IMR-90 (cell line): ENCODE measurements around the gene EIF1. TPM values are rescaled to one million over a fixed set of nuclear protein-coding genes. Genes with fewer than 3 reads are reported as not detected.

Experiments used
- ATAC-seq: fragments of 200-7000 bp; cut with Tn5 transposase; 2 replicates; pipeline ENCODE4 v1.9.1; 2020; ENCODE audit warnings: low read depth, mild to moderate bottlenecking, moderate library complexity
- BruUV-seq: library from RNA; stranded (reverse); fragments of 400-500 nt; replicated peaks from 2 replicates; lab custom pipeline; 2021; lab: Mats Ljungman, UMichigan
- CTCF ChIA-PET: fragments of 300-600 bp; formaldehyde crosslinking; extraction: SDS; loops from one replicate; lab custom pipeline; 2021; ENCODE audit warnings: antibody characterized with exemption; lab: Yijun Ruan, JAX
- POLR2A ChIA-PET: fragments of 300-600 bp; sonication (Branson Sonifier 250); formaldehyde crosslinking; loops from one replicate; lab custom pipeline; 2022; ENCODE audit warnings: antibody characterized with exemption; ENCODE audit not compliant: unreplicated experiment; lab: Charles Lee
- DNase-seq: peaks from one replicate; pipeline ENCODE4 v3.0.0; 2013
- H2AFZ ChIP-seq: replicated peaks from 2 replicates; pipeline ENCODE3; 2013; ENCODE audit warnings: low read length, mild to moderate bottlenecking; ENCODE audit not compliant: poor library complexity
- H2AK5ac ChIP-seq: 2 replicates; pipeline ENCODE4 v1.6.1; 2013; ENCODE audit warnings: low read depth, low read length, inconsistent platforms
- H2AK9ac ChIP-seq: replicated peaks from 2 replicates; pipeline ENCODE3; 2013; ENCODE audit warnings: mild to moderate bottlenecking, low read depth, low read length, moderate library complexity; ENCODE audit not compliant: poor library complexity
- H2BK120ac ChIP-seq: 2 replicates; pipeline ENCODE4 v1.6.1; 2013; ENCODE audit warnings: low read depth, low read length, inconsistent platforms
- H2BK15ac ChIP-seq: 3 replicates; pipeline ENCODE4 v1.6.1; 2013; ENCODE audit warnings: low read depth, low read length, inconsistent platforms
- H2BK20ac ChIP-seq: 2 replicates; pipeline ENCODE4 v1.6.1; 2013; ENCODE audit warnings: low read depth, mild to moderate bottlenecking, inconsistent platforms, low read length, moderate library complexity
- H2BK5ac ChIP-seq: 2 replicates; pipeline ENCODE4 v1.6.1; 2013; ENCODE audit warnings: mild to moderate bottlenecking, low read depth, low read length, inconsistent platforms; ENCODE audit not compliant: poor library complexity, severe bottlenecking
- H3K14ac ChIP-seq: replicated peaks from 2 replicates; pipeline ENCODE4 v1.6.1; 2013; ENCODE audit warnings: low read depth, low read length, inconsistent platforms
- H3K18ac ChIP-seq: 2 replicates; pipeline ENCODE4 v1.6.1; 2013; ENCODE audit warnings: low read depth, low read length, control low read depth
- H3K23ac ChIP-seq: 2 replicates; pipeline ENCODE4 v1.6.1; 2013; ENCODE audit warnings: low read depth, low read length, inconsistent platforms
- H3K27ac ChIP-seq: 2 replicates; pipeline ENCODE4 v1.5.1; 2013; ENCODE audit warnings: mild to moderate bottlenecking, control low read depth, low read length; ENCODE audit not compliant: insufficient read depth
- H3K27me3 ChIP-seq: 2 replicates; pipeline ENCODE4 v1.6.1; 2013; ENCODE audit warnings: low read length; ENCODE audit not compliant: control insufficient read depth, insufficient read depth
- H3K36me3 ChIP-seq: 2 replicates; pipeline ENCODE4 v1.6.1; 2013; ENCODE audit warnings: low read length, mixed read lengths; ENCODE audit not compliant: control insufficient read depth, insufficient read depth
- H3K4ac ChIP-seq: 2 replicates; pipeline ENCODE4 v1.6.1; 2013; ENCODE audit warnings: low read depth, low read length, inconsistent platforms
- H3K4me1 ChIP-seq: 2 replicates; pipeline ENCODE4 v1.6.1; 2013; ENCODE audit warnings: low read length, mixed read lengths; ENCODE audit not compliant: control insufficient read depth, insufficient read depth
- H3K4me2 ChIP-seq: 2 replicates; pipeline ENCODE4 v1.6.1; 2013; ENCODE audit warnings: low read depth, mild to moderate bottlenecking, control low read depth, low read length, moderate library complexity
- H3K4me3 ChIP-seq: 2 replicates; pipeline ENCODE4 v1.5.1; 2013; ENCODE audit warnings: low read depth, mild to moderate bottlenecking, control low read depth, low read length, moderate library complexity; ENCODE audit not compliant: insufficient read depth
- H3K56ac ChIP-seq: 2 replicates; pipeline ENCODE4 v1.6.1; 2013; ENCODE audit warnings: low read length, inconsistent platforms; ENCODE audit not compliant: insufficient read depth; ENCODE audit errors: extremely low read depth
- H3K79me1 ChIP-seq, 2 experiments: 2 replicates each; pipeline ENCODE4 v1.6.1; 2013; ENCODE audit warnings: low read length in 2 of 2, inconsistent platforms in 1 of 2, low read depth in 1 of 2
- H3K9ac ChIP-seq: 2 replicates; pipeline ENCODE4 v1.6.1; 2013; ENCODE audit warnings: low read depth, low read length, control low read depth
- H3K9me1 ChIP-seq: 2 replicates; pipeline ENCODE4 v1.6.1; 2013; ENCODE audit warnings: low read length, inconsistent platforms; ENCODE audit not compliant: insufficient read depth
- H3K9me3 ChIP-seq: 2 replicates; pipeline ENCODE4 v1.6.1; 2013; ENCODE audit warnings: low read length; ENCODE audit not compliant: control insufficient read depth, insufficient read depth
- H4K20me1 ChIP-seq: 2 replicates; pipeline ENCODE4 v1.6.1; 2013; ENCODE audit warnings: low read length, inconsistent platforms; ENCODE audit not compliant: insufficient read depth
- H4K5ac ChIP-seq: 2 replicates; pipeline ENCODE4 v1.6.1; 2013; ENCODE audit warnings: mild to moderate bottlenecking, low read depth, low read length, control low read depth
- H4K8ac ChIP-seq, 2 experiments: 2 replicates each; pipeline ENCODE4 v1.6.1; 2013; ENCODE audit warnings: low read depth in 2 of 2, low read length in 2 of 2, control low read depth in 1 of 2, inconsistent platforms in 1 of 2
- H4K91ac ChIP-seq: 2 replicates; pipeline ENCODE4 v1.6.1; 2013; ENCODE audit warnings: low read depth, low read length, inconsistent platforms; ENCODE audit not compliant: insufficient read depth
- CEBPB ChIP-seq: IDR thresholded peaks from 2 replicates; pipeline ENCODE4 v1.6.1; 2012; ENCODE audit warnings: low read depth, low read length, improper control_type of control experiment
- CTCF ChIP-seq: conservative IDR thresholded peaks from 2 replicates; pipeline ENCODE4 v1.5.1; 2012; ENCODE audit warnings: mild to moderate bottlenecking, low read depth, low read length, improper control_type of control experiment
- MAZ ChIP-seq: IDR thresholded peaks from 2 replicates; pipeline ENCODE4 v1.6.1; 2012; ENCODE audit warnings: low read depth, mild to moderate bottlenecking, low read length, improper control_type of control experiment, moderate library complexity, borderline replicate concordance
- MXI1 ChIP-seq: IDR thresholded peaks from 2 replicates; pipeline ENCODE4 v1.6.1; 2012; ENCODE audit warnings: low read depth, mild to moderate bottlenecking, low read length, moderate library complexity, borderline replicate concordance
- NFE2L2 ChIP-seq: fragments of 150-350 bp; IDR thresholded peaks from 2 replicates; pipeline ENCODE4 v1.6.1; 2016; ENCODE audit warnings: low read depth, mild to moderate bottlenecking, low read length
- RCOR1 ChIP-seq: IDR thresholded peaks from 2 replicates; pipeline ENCODE4 v1.6.1; 2012; ENCODE audit warnings: mild to moderate bottlenecking, low read length, improper control_type of control experiment; ENCODE audit not compliant: insufficient replicate concordance
- WGBS, 2 experiments: methylation state at CpG; one replicate each; pipeline versions ENCODE4 v1.1.5 to v1.1.7; 2013; ENCODE audit warnings: missing lambda C conversion rate in 2 of 2; ENCODE audit not compliant: insufficient read length in 1 of 2; ENCODE audit errors: extremely low coverage in 2 of 2; 5-methylcytosine and 5-hydroxymethylcytosine counted together
- dilution Hi-C: fragments of 300-500 bp; cut with HindIII; formaldehyde crosslinking; loops from one replicate; pipeline ENCODE4 v1.14.3; 2018; ENCODE audit warnings: low sequenced_read_pairs; ENCODE audit not compliant: unreplicated experiment
- in situ Hi-C: fragments of 300-500 bp; cut with MboI; formaldehyde crosslinking; loops from 3 replicates; pipeline ENCODE4 v1.14.3; 2019; ENCODE audit warnings: low sequenced_read_pairs, inconsistent platforms, mixed read lengths
- intact Hi-C: fragments of 100-400 bp; cut with micrococcal nuclease; formaldehyde crosslinking; loops from 2 replicates; pipeline ENCODE4 v1.10.0; 2022
- polyA plus RNA-seq, 3 experiments: library from polyadenylated mRNA; depleted of rRNA; stranded (reverse); fragments of >200 nt; gene quantifications; 2 replicates each; pipeline ENCODE4 v1.2.3, GENCODE V29; 2012; ENCODE audit warnings: low replicate concordance in 1 of 3
- total RNA-seq: library from RNA; depleted of rRNA; stranded (reverse); fragments of >200 nt; gene quantifications from 2 replicates; pipeline ENCODE4 v1.2.3, GENCODE V29; 2012
- TF ChIP-seq, protein P1 (sequence below): fragments of 150-350 bp; IDR thresholded peaks from 2 replicates; pipeline ENCODE4 v1.6.1; 2016; ENCODE audit warnings: low read depth, mild to moderate bottlenecking, low read length, moderate library complexity, borderline replicate concordance

Gene EIF1
- total and polyA plus RNA-seq, 2 of the 4 experiments (the other 2 are of a cell fraction): 89.4 to 381 TPM

DNA sequence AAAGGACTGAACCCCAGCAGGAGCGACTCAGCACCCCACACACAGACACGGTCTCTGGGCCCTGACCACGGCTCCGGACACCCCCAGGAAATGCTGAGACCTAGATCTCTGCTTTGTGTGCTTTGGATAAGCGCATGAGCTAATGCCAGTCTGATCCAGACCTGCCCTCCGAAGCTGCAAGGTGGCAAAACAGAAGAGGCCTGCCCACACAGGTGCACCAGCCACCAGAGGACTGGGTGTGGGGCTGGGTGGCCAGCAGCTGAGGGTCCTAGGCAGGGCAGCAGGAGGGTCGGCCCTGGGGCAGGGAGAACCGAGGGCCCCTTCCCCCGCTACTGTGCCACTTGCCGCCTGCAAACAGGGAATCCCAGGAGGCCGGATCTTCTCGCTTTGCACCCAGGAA, 30.7 kb upstream of the EIF1 start:
- H4K20me1 ChIP-seq: no peaks in the 10 kb centered on the region
- TF ChIP-seq MAZ (no peak), CEBPB (no peak), NFE2L2 (no peak), MXI1 (no peak), RCOR1 (no peak), CTCF (no peak)
- TF ChIP-seq, protein P1, sequence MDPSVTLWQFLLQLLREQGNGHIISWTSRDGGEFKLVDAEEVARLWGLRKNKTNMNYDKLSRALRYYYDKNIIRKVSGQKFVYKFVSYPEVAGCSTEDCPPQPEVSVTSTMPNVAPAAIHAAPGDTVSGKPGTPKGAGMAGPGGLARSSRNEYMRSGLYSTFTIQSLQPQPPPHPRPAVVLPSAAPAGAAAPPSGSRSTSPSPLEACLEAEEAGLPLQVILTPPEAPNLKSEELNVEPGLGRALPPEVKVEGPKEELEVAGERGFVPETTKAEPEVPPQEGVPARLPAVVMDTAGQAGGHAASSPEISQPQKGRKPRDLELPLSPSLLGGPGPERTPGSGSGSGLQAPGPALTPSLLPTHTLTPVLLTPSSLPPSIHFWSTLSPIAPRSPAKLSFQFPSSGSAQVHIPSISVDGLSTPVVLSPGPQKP: no peak
- H4K5ac ChIP-seq: no peak overlapping the region
- H2BK5ac ChIP-seq: no peak overlapping the region
- H4K91ac ChIP-seq: no peak overlapping the region
- no peaks in the 10 kb centered on the region for H3K9me3 ChIP-seq
- no peaks in the 10 kb centered on the region for H3K9me1 ChIP-seq
- H3K9ac ChIP-seq: no peak overlapping the region
- no peak overlapping the region for H2BK120ac ChIP-seq
- no peaks in the 10 kb centered on the region for H3K79me1 ChIP-seq
- no peaks in the 10 kb centered on the region for H3K36me3 ChIP-seq
- ATAC-seq: no peak
- H2AK9ac ChIP-seq: no peak overlapping the region
- no peak overlapping the region for H2BK15ac ChIP-seq
- H3K14ac ChIP-seq: no peak overlapping the region
- H3K18ac ChIP-seq: no peak overlapping the region
- H3K4ac ChIP-seq: no peak overlapping the region
- in situ Hi-C loops (loop anchor here (25.0 kb wide), 1 partner anchor 1296 kb away; the partner anchor contains the start of gene GJD3), dilution Hi-C loops (no loop called here), intact Hi-C loops (no loop called here)
- CTCF ChIA-PET: no interaction called here
- no peak overlapping the region for H3K4me2 ChIP-seq
- peaks cover 3% of the 10 kb centered on the region; the same call in 1 of the 2 replicates for H3K27me3 ChIP-seq
- no peak overlapping the region for H2BK20ac ChIP-seq
- H3K23ac ChIP-seq: no peak overlapping the region
- H3K56ac ChIP-seq: no peak overlapping the region
- BruUV-seq: no TSS peak
- no peak overlapping the region for H4K8ac ChIP-seq
- H3K27ac ChIP-seq: no peak overlapping the region
- POLR2A ChIA-PET: no interaction called here
- H3K4me3 ChIP-seq: no peak overlapping the region
- no peaks in the 10 kb centered on the region for H3K4me1 ChIP-seq
- H2AFZ ChIP-seq: no peak overlapping the region
- no peak overlapping the region for H2AK5ac ChIP-seq
- no peak for DNase-seq
- 81% methylated on average over 4 of the region's 12 CpGs; no CpG with 5 or more reads in 1 of the 2 experiments for WGBS, 2 experiments
